H9 (cell line): ENCODE results near the gene ARNT2. TPM values are rescaled to one million over a fixed set of nuclear protein-coding genes. Genes with fewer than 3 reads are reported as not detected.

Experiments
- DNase-seq: peaks from one replicate; pipeline ENCODE4 v3.0.0-alpha.2; 2017
- H2AFZ ChIP-seq: one replicate; pipeline ENCODE4 v1.6.1; 2013; ENCODE audit warnings: mild to moderate bottlenecking, low read length, control low read depth, moderate library complexity
- H2AK5ac ChIP-seq: 2 replicates; pipeline ENCODE4 v1.6.1; 2013; ENCODE audit warnings: low read length, control low read depth, mixed read lengths; ENCODE audit not compliant: insufficient read length
- H2BK120ac ChIP-seq: one replicate; pipeline ENCODE4 v1.6.1; 2013; ENCODE audit warnings: low read depth, mild to moderate bottlenecking, low read length, control low read depth, inconsistent platforms; ENCODE audit not compliant: poor library complexity, severe bottlenecking
- H2BK12ac ChIP-seq: 2 replicates; pipeline ENCODE4 v1.6.1; 2013; ENCODE audit warnings: low read length, control low read depth, mixed read lengths, low read depth; ENCODE audit not compliant: insufficient read length
- H2BK15ac ChIP-seq: 2 replicates; pipeline ENCODE4 v1.6.1; 2013; ENCODE audit warnings: low read depth, low read length, control low read depth
- H2BK20ac ChIP-seq: one replicate; pipeline ENCODE4 v1.6.1; 2013; ENCODE audit warnings: low read depth, mild to moderate bottlenecking, low read length, control low read depth, inconsistent platforms; ENCODE audit not compliant: poor library complexity, severe bottlenecking
- H2BK5ac ChIP-seq: 2 replicates; pipeline ENCODE4 v1.6.1; 2013; ENCODE audit warnings: low read length, control low read depth, mixed read lengths; ENCODE audit not compliant: insufficient read length
- H3K14ac ChIP-seq: 2 replicates; pipeline ENCODE4 v1.6.1; 2013; ENCODE audit warnings: low read length, control low read depth; ENCODE audit not compliant: insufficient read depth
- H3K18ac ChIP-seq: 2 replicates; pipeline ENCODE4 v1.6.1; 2013; ENCODE audit warnings: low read depth, mild to moderate bottlenecking, mixed read lengths, low read length, control low read depth; ENCODE audit not compliant: insufficient read length
- H3K23ac ChIP-seq: 2 replicates; pipeline ENCODE4 v1.6.1; 2013; ENCODE audit warnings: low read length, control low read depth, mixed read lengths, low read depth; ENCODE audit not compliant: insufficient read length
- H3K23me2 ChIP-seq: 2 replicates; pipeline ENCODE4 v1.6.1; 2013; ENCODE audit warnings: low read depth, mild to moderate bottlenecking, mixed read lengths, low read length, control low read depth; ENCODE audit not compliant: insufficient read length, poor library complexity, severe bottlenecking
- H3K27ac ChIP-seq: 2 replicates; pipeline ENCODE4 v1.5.1; 2013; ENCODE audit warnings: low read length, control low read depth, mixed read lengths, low read depth; ENCODE audit not compliant: insufficient read length
- H3K27me3 ChIP-seq: 2 replicates; pipeline ENCODE4 v1.6.1; 2013; ENCODE audit warnings: low read length, control low read depth, inconsistent platforms; ENCODE audit not compliant: insufficient read depth
- H3K4ac ChIP-seq: 2 replicates; pipeline ENCODE4 v1.6.1; 2013; ENCODE audit warnings: low read depth, mild to moderate bottlenecking, control low read depth, inconsistent platforms, low read length, moderate library complexity
- H3K4me1 ChIP-seq: 2 replicates; pipeline ENCODE4 v1.6.1; 2013; ENCODE audit warnings: low read length, control low read depth, inconsistent platforms; ENCODE audit not compliant: insufficient read depth
- H3K4me2 ChIP-seq: 2 replicates; pipeline ENCODE4 v1.6.1; 2013; ENCODE audit warnings: low read length, control low read depth, mixed read lengths; ENCODE audit not compliant: insufficient read length, insufficient read depth
- H3K56ac ChIP-seq: 2 replicates; pipeline ENCODE4 v1.6.1; 2013; ENCODE audit warnings: low read depth, mild to moderate bottlenecking, mixed read lengths, low read length, control low read depth; ENCODE audit not compliant: insufficient read length
- H3K79me1 ChIP-seq: 2 replicates; pipeline ENCODE4 v1.6.1; 2013; ENCODE audit warnings: low read depth, mild to moderate bottlenecking, moderate library complexity, low read length, control low read depth, inconsistent platforms; ENCODE audit not compliant: insufficient read depth, poor library complexity, severe bottlenecking
- H3K79me2 ChIP-seq: 2 replicates; pipeline ENCODE4 v1.6.1; 2013; ENCODE audit warnings: low read length, control low read depth, inconsistent platforms; ENCODE audit not compliant: insufficient read depth
- H3K9ac ChIP-seq: 2 replicates; pipeline ENCODE4 v1.6.1; 2013; ENCODE audit warnings: low read length, control low read depth, mixed read lengths; ENCODE audit not compliant: insufficient read length; ENCODE audit errors: extremely low read depth
- H3K9me3 ChIP-seq: one replicate; pipeline ENCODE4 v1.6.1; 2013; ENCODE audit warnings: low read depth, low read length, inconsistent platforms; ENCODE audit not compliant: control insufficient read depth
- H3T11ph ChIP-seq: one replicate; pipeline ENCODE4 v1.6.1; 2013; ENCODE audit warnings: mild to moderate bottlenecking, low read length, control low read depth, inconsistent platforms
- H4K20me1 ChIP-seq: one replicate; pipeline ENCODE4 v1.6.1; 2013; ENCODE audit not compliant: control insufficient read depth, insufficient read length, insufficient read depth
- H4K5ac ChIP-seq: 2 replicates; pipeline ENCODE4 v1.6.1; 2013; ENCODE audit warnings: low read depth, mild to moderate bottlenecking, mixed read lengths, low read length, control low read depth; ENCODE audit not compliant: insufficient read length
- H4K8ac ChIP-seq: replicated peaks from 2 replicates; pipeline ENCODE4 v1.6.1; 2013; ENCODE audit warnings: low read length, control low read depth, mixed read lengths, low read depth; ENCODE audit not compliant: insufficient read length
- H4K91ac ChIP-seq: 2 replicates; pipeline ENCODE4 v1.6.1; 2013; ENCODE audit warnings: low read depth, mild to moderate bottlenecking, moderate library complexity, mixed read lengths, low read length, control low read depth; ENCODE audit not compliant: insufficient read length
- H3K27ac Mint-ChIP-seq, 3 experiments: 2 replicates in 2 of 3; 3 replicates in 1 of 3; pipeline ENCODE4 v1.8.0; 2020 to 2021; ENCODE audit warnings: mixed read lengths in 3 of 3, mild to moderate bottlenecking in 1 of 3, moderate library complexity in 1 of 3
- H3K27me3 Mint-ChIP-seq: 2 replicates; pipeline ENCODE4 v1.8.0; 2021; ENCODE audit warnings: low read depth, mild to moderate bottlenecking, moderate library complexity, mixed read lengths
- H3K36me3 Mint-ChIP-seq, 3 experiments: 2 replicates in 2 of 3; 3 replicates in 1 of 3; pipeline ENCODE4 v1.8.0; 2020 to 2021; ENCODE audit warnings: low read depth in 3 of 3, mixed read lengths in 3 of 3; ENCODE audit not compliant: insufficient read depth in 1 of 3
- H3K4me1 Mint-ChIP-seq, 2 experiments: 2 replicates each; pipeline ENCODE4 v1.8.0; 2020; ENCODE audit warnings: mixed read lengths in 2 of 2
- H3K4me3 Mint-ChIP-seq, 2 experiments: 2 replicates in 1 of 2; 3 replicates in 1 of 2; pipeline ENCODE4 v1.8.0; 2020 to 2021; ENCODE audit warnings: mild to moderate bottlenecking in 2 of 2, mixed read lengths in 2 of 2, moderate library complexity in 1 of 2
- H3K9me3 Mint-ChIP-seq, 2 experiments: 2 replicates in 1 of 2; 3 replicates in 1 of 2; pipeline ENCODE4 v1.8.0; 2020; ENCODE audit warnings: mild to moderate bottlenecking in 2 of 2, mixed read lengths in 2 of 2, moderate library complexity in 1 of 2
- CTCF ChIP-seq: fragments of 200-600 bp; sonication (generic); conservative IDR thresholded peaks from 3 replicates; pipeline ENCODE4 v1.8.0; 2021; ENCODE audit warnings: antibody characterized with exemption, mild to moderate bottlenecking
- WGBS: extraction: QIAGEN DNeasy Blood & Tissue Kit; methylation state at CpG from one replicate; pipeline ENCODE4 v1.1.7; 2013; ENCODE audit warnings: missing lambda C conversion rate, low lambda C conversion rate, mixed read lengths; ENCODE audit not compliant: insufficient read length; ENCODE audit errors: extremely low coverage; 5-methylcytosine and 5-hydroxymethylcytosine counted together
- total RNA-seq: library from RNA; stranded (reverse); gene quantifications from 2 replicates; pipeline ENCODE4 v1.2.1, GENCODE V29; 2021

Gene ARNT2
- total RNA-seq, 1 experiment from 2014 or later, result 10.5 TPM

GRCh38 chr15:80558631-80559319, 154.6 kb downstream of the ARNT2 start:
- Histone ChIP-seq H2BK5ac (no peak overlapping the region), H2AK5ac (no peak overlapping the region), H3K79me1 (no peaks in the 10 kb centered on the region), H3K14ac (no peak overlapping the region), H4K91ac (no peak overlapping the region), H2BK12ac (no peak overlapping the region), H3K9ac (no peak overlapping the region), H3K27ac (no peak overlapping the region), H3K4me2 (no peak overlapping the region), H2AFZ (no peak overlapping the region), H4K8ac (no peak overlapping the region), H4K20me1 (no peaks in the 10 kb centered on the region), H3K27me3 (no peaks in the 10 kb centered on the region), H3K23ac (no peak overlapping the region), H3K56ac (no peak overlapping the region), H2BK15ac (no peak overlapping the region), H3K4me1 (no peaks in the 10 kb centered on the region), H3K4ac (no peak overlapping the region), H2BK120ac (no peak overlapping the region), H3T11ph (no peak overlapping the region), H3K79me2 (no peaks in the 10 kb centered on the region), H2BK20ac (no peak overlapping the region), H4K5ac (no peak overlapping the region), H3K18ac (no peak overlapping the region), H3K9me3 (no peaks in the 10 kb centered on the region), H3K23me2 (no peaks in the 10 kb centered on the region)
- H3K27ac Mint-ChIP-seq, result no peak overlapping the region
- H3K36me3 Mint-ChIP-seq, result peaks cover 0 to 18% (median 6%) of the 10 kb centered on the region in 3 experiments; a peak in 6 of 7 replicates
- no peak overlapping the region; a peak in 1 of 5 replicates for H3K4me3 Mint-ChIP-seq
- DNase-seq, result no peak
- no peaks in the 10 kb centered on the region for H3K27me3 Mint-ChIP-seq
- no peaks in the 10 kb centered on the region for H3K9me3 Mint-ChIP-seq
- TF ChIP-seq CTCF, result no peak
- no CpG with 5 or more reads among the region's 6 CpGs for WGBS
- peaks cover 11 to 12% of the 10 kb centered on the region in 2 experiments for H3K4me1 Mint-ChIP-seq
